Kidney (tissue), 14 donors: ENCODE results near the gene HSD3B7. TPM values are rescaled to one million over a fixed set of nuclear protein-coding genes. Genes with fewer than 3 reads are reported as not detected.

Source experiments
- DNase-seq, 5 donors: peaks; one replicate each; pipeline ENCODE4 v3.0.0-alpha.2; 2013 to 2020
- FAIRE-seq: peaks from 2 replicates; lab custom pipeline; 2012; peaks lifted over from hg19 to GRCh38; lab: Jason Lieb, UNC
- H3K27ac ChIP-seq, 2 donors: one replicate each; pipeline ENCODE4 v1.7.0; 2013; ENCODE audit warnings: low read depth in 2 of 2, low read length in 2 of 2, inconsistent platforms in 1 of 2
- H3K27me3 ChIP-seq: one replicate; pipeline ENCODE4 v1.7.1; 2013; ENCODE audit warnings: low read length, inconsistent platforms; ENCODE audit not compliant: control insufficient read depth, insufficient read depth
- H3K36me3 ChIP-seq, 3 donors: one replicate each; pipeline versions ENCODE4 v1.7.0 to v1.7.1; 2013; ENCODE audit warnings: low read length in 3 of 3, control low read depth in 1 of 3, inconsistent platforms in 1 of 3; ENCODE audit not compliant: insufficient read depth in 3 of 3, control insufficient read depth in 2 of 3
- H3K4me1 ChIP-seq, 3 donors: one replicate each; pipeline versions ENCODE4 v1.7.0 to v1.7.1; 2013; ENCODE audit warnings: low read length in 3 of 3, inconsistent platforms in 1 of 3, low read depth in 1 of 3; ENCODE audit not compliant: control insufficient read depth in 2 of 3, insufficient read depth in 2 of 3
- H3K4me3 ChIP-seq, 3 donors: one replicate each; pipeline versions ENCODE4 v1.7.0 to v1.8.1; 2013; ENCODE audit warnings: low read length in 3 of 3, control low read depth in 1 of 3, inconsistent platforms in 1 of 3
- H3K9ac ChIP-seq, 3 donors: one replicate each; pipeline versions ENCODE4 v1.7.0 to v1.7.1; 2013; ENCODE audit warnings: low read length in 3 of 3, control low read depth in 1 of 3, inconsistent platforms in 1 of 3
- H3K9me3 ChIP-seq, 3 donors: one replicate each; pipeline versions ENCODE4 v1.7.0 to v1.7.1; 2013; ENCODE audit warnings: low read length in 3 of 3, control low read depth in 1 of 3, inconsistent platforms in 1 of 3; ENCODE audit not compliant: control insufficient read depth in 2 of 3, insufficient read depth in 1 of 3
- CTCF ChIP-seq: IDR thresholded peaks from 3 replicates; pipeline ENCODE4 v1.5.1; 2012; ENCODE audit warnings: mild to moderate bottlenecking, moderate library complexity, borderline replicate concordance; ENCODE audit not compliant: insufficient read depth; ENCODE audit errors: extremely low read depth
- intact Hi-C: fragments of 100-400 bp; cut with DNase I; formaldehyde crosslinking; loops from one replicate; pipeline ENCODE4 v1.11.1; 2022
- polyA plus RNA-seq: library from polyadenylated mRNA; stranded (reverse); fragments of 350-450 nt; fragmentation: Illumina TruSeq; extraction: RNeasy Lipid Tissue Mini Kit (QIAGEN cat#74804); gene quantifications from one replicate; pipeline ENCODE4 v1.2.3, GENCODE V29; 2014; ENCODE audit warnings: low read depth, low replicate concordance; ENCODE audit not compliant: insufficient read depth
- total RNA-seq: library from RNA; stranded (reverse); fragmentation: NEBNext Ultra II Directional; extraction: Animal tissue kit (Norgen Biotek cat#: 25700); gene quantifications from one replicate; pipeline ENCODE4 v1.2.1, GENCODE V29; 2021
- donor health status: control.
- donor health status: control.
- donor health status: control.
- donor health status: control.
- donor health status: control.
- donor health status: DM: yes; HTN: yes; CAD: no.
- donor health status: Normal renal cell carcinoma (clear cell type).

The HSD3B7 gene
- total and polyA plus RNA-seq, 2 donors from 2014 or later, result 24.4 to 40.5 TPM

- Histone ChIP-seq H3K27me3 (no peaks in the 10 kb centered on the region), H3K27ac (no peak overlapping the region), H3K4me1 (peaks cover 0 to 22% (median 14%) of the 10 kb centered on the region in 3 donors), H3K36me3 (peaks cover 2 to 4% (median 3%) of the 10 kb centered on the region in 3 donors), H3K9me3 (no peaks in the 10 kb centered on the region), H3K4me3 (no peak overlapping the region), H3K9ac (no peak overlapping the region)
- FAIRE-seq (no peak), DNase-seq (peak in 2 of 5 donors; percentile 75 to 80)
- intact Hi-C loops, result no loop called here
- no peak for TF ChIP-seq CTCF
Observed at GRCh38 chr16:30946671-30947540, 38.1 kb upstream of the HSD3B7 start.

GRCh38 chr16:30947541-30947858, 37.5 kb upstream of the HSD3B7 start:
- FAIRE-seq (no peak), DNase-seq (peak in 1 of 5 donors; percentile 91)
- TF ChIP-seq CTCF, result no peak
- Histone ChIP-seq H3K36me3 (peaks cover 2 to 3% (median 3%) of the 10 kb centered on the region in 3 donors), H3K27me3 (no peaks in the 10 kb centered on the region), H3K9ac (peak overlapping the region in 1 of 3 donors; percentile 26), H3K4me3 (no peak overlapping the region), H3K9me3 (no peaks in the 10 kb centered on the region), H3K4me1 (peaks cover 0 to 17% (median 9%) of the 10 kb centered on the region in 3 donors), H3K27ac (peak overlapping the region; percentile 54 to 94)
- intact Hi-C loops, result no loop called here

GRCh38 chr16:30947859-30948666, 36.9 kb upstream of the HSD3B7 start:
- Histone ChIP-seq H3K4me3 (peak overlapping the region; percentile 34 to 89 (median 81)), H3K9me3 (no peaks in the 10 kb centered on the region), H3K4me1 (peaks cover 0 to 17% (median 10%) of the 10 kb centered on the region in 3 donors), H3K27me3 (no peaks in the 10 kb centered on the region), H3K36me3 (peaks cover 2 to 3% (median 2%) of the 10 kb centered on the region in 3 donors), H3K27ac (peak overlapping the region; percentile 69 to 94), H3K9ac (peak overlapping the region in 1 of 3 donors; percentile 79)
- TF ChIP-seq CTCF, result no peak
- intact Hi-C loops, result no loop called here
- FAIRE-seq (no peak), DNase-seq (peak; percentile 97 to 99 (median 99))
